Measurements from ENCODE around the gene FAM114A1.

FAM114A1 gene

DNA sequence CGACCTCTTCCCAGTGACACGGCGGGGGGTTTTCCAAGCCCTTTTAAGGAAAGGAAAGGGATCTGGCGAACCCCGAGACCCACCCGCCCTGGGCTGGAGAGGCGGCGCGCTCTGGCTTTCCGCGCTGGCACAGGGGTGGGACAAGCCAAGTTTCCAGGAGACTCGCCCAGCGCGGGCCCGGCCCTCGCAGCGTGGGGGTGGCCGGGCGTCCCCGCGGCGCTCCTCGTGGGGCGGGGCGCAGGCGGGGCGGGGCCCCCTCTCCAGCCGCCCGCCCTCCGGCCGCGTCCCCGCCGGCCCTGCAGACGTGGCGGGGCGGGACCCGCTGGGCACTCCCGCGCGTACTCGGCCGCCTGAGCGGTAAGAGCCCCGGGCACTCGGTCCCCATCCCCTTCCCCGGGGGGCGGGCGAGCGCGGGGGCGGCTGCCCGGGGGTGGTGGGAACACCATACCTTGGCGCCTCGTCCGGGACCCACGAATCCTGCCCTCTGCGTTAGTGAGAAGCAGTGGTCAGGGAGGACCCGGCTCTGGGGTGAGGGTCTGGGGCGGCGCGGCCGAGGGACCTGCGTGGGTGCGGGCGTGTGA, at the start of gene FAM114A1:
TSS of gene FAM114A1 (plus strand) at position 329 of the 581 bp plus-strand sequence. CDS start 10,273 bp downstream, outside the sequence.
- DNase-seq (ENCODE audit: low spot score), result peak; percentile 98

DNA sequence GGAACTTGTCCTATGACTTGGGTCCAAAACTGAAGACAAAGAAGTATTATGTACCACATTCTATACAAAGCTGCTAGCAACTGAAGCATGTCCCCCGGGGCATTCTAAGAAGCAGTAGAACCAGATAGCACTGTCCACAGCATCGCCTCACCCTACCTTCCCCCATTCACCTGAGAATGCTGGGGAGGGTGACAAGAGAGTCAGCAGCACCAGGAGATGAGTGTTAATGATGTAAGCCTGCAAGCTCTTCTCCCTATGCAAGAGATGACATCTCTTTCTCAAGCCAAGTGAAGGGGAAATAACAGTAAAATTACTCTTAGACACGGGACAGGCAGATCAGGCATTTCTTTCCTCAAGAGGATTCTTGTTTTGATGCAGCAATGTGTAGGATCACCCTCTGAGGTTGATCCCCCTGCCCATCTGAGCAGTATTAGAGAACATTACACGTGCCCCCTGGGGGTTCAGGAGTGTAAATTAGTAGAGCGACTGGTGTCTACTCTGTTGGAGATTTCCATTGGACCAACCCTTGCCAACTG, 49.1 kb upstream of the FAM114A1 start:
- DNase-seq (ENCODE audit: low spot score), result no peak

DNA sequence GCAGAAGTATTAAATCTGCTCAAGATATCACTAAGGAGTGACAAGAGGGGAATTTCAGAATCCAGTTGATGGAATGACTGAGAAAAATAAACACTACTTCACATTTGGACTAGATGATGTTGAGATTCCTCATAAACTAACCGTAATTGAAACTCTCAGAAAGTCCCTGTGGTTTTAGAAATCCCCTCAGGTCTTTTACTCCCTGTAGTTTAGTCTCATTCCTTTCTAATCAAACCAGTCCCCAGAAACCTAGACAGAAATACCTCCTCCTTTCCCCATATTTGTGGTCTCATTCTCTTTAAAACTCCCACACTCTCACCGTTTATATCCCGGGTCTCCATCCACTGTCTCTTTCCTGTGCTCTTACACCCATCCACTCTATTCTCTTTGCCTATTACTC, 48.0 kb upstream of the FAM114A1 start:
- no peak for DNase-seq (ENCODE audit: low spot score)

DNA sequence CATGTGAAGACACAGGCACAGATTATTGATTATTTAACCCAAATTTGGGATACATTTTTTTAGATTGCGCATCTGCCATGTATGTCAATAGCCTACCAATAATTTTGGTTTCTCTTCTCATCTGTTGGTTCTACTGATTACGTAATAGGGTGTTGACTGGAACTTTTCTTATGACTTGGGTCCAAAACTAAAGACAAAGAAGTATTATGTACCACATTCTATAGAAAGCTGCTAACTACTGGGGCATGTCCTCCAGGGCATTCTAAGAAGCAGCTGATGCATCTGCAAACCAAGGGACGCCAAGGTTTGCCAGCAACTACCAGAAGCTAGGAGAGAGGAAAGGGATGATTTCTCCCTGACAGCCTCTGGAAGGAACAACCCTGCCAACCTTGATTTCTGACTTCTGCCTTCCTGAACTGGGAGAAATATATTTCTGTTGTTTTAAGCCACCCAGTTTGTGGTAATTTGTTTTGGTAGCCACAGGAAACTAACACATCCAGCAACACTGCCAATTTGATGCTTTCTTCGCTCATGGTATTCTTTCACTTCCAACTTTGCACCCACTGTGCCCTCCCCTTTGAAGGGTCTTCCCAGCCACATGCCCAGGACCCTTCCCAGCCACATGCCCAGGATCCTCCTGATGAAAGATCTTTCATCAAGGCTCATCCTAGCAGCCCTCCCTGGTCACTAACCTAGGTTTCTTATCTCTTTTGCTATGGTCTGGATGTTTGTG, 47.1 kb upstream of the FAM114A1 start:
- no peak for DNase-seq (ENCODE audit: low spot score)

DNA sequence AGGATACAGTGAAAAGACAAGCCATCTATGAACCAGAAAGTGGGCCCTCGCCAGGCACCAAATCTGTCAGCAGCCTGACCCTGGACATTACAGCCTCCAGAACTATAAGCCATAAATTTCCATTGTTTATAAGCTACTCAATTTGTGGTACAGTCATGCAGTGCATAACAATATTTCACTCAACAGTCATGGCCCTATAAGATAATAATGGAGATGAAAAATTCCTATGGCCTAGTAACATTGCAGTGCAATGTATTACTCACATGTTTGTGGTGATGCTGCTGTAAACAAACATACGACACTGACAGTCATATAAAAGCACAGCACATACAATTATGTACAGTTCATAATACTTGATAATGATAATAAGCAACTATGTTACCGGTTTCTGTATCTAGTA, 45.9 kb upstream of the FAM114A1 start:
- no peak for DNase-seq (ENCODE audit: low spot score)

DNA sequence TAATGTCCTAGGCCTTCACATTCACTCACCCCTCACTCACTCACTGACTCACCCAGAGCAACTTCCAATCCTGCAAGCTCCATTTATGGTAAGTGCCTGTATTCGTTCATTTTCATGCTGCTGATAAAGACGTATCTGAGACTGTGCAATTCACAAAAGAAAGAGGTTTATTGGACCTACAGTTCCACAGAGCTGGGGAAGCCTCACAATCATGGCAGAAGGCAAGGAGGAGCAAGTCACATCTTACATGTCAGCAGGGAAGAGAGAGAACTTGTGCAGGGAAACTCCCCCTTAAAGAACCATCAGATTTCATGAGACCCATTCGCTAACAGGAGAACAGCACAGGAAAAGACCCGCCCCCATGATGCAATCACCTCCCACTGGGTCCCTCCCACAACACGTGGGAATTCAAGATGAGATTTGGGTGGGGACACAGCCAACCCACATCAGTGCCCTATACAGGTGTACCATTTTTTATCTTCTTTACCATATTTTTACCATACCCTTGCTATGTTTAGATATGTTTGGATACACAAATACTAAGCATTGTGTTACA, 44.8 kb upstream of the FAM114A1 start:
- DNase-seq (ENCODE audit: low spot score), result no peak

DNA sequence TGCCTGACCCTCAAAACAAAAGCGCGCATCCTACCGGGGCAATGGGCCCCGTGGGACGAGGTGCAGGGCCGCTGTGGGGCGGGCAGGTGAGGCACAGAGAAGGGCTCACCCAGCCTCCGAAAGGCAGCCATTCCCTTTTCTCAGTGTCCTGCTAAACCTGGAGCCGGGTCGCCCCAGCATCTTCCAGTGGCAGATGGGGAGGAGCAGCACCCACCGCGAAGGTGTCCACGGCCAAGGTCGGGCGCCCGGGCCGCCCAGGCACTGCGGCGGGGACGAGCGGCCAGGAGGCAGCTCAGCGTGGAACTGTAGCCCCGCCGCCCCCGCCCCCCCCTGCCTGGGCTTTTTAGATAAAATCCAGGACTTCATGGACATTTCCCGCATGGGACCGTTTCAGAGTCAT, 43.8 kb upstream of the FAM114A1 start:
- no peak for DNase-seq (ENCODE audit: low spot score)

DNA sequence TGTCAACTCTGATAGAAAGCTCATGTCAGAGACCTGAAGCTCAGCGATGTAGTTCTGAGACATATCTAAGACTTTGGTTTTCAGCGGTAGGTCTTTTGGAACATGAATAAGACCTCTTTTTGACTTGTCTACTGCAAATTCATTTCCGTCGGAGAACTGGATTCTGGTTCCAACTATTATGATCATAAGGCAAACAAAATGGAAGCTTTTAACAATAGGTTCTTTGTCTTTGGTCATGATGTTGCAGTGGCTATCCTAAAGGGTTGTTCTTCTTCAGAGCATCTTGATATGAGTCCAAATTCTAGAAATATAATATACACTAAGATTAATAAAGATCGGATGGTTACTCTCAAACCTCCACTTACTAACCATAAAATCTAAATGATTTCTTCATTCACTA, 38.4 kb upstream of the FAM114A1 start:
- no peak for DNase-seq (ENCODE audit: low spot score)

DNA sequence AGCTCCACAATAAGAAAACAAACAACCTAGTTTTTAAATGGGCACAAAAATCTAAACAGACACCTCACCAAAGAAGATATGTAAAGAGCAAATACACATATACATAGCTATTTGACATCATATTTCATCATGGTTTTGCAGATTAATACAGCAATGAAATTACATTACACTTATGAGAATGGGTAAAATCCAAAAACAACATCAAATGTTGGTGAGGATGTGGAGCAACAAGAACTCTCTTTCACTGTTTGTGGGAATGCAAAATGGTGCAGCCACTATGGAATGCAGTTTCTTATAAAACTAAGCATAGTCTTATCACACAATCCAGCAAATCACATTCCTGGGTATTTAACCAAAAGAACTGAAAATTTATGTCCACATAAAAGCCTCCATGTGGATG, 36.0 kb upstream of the FAM114A1 start:
- no peak for DNase-seq (ENCODE audit: low spot score)

DNA sequence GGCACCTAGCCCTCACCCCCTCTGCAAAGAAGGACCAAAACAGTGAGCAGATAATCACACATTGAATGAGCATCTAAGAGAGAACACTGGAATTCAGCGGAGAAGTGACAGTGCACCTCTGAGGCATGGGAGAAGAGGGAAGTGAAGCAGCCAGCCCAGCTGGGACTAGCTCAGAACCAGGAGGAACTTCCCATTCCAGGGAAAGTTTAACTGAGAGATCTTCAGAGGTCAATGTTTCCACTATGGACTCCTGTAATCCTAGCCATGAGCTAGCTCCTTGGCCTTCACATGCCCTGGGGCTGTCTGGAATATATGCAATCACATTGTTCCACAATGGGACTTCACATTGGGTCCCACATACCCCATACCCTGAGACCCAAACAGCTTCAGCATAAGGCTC, 35.4 kb upstream of the FAM114A1 start:
- no peak for DNase-seq (ENCODE audit: low spot score)

DNA sequence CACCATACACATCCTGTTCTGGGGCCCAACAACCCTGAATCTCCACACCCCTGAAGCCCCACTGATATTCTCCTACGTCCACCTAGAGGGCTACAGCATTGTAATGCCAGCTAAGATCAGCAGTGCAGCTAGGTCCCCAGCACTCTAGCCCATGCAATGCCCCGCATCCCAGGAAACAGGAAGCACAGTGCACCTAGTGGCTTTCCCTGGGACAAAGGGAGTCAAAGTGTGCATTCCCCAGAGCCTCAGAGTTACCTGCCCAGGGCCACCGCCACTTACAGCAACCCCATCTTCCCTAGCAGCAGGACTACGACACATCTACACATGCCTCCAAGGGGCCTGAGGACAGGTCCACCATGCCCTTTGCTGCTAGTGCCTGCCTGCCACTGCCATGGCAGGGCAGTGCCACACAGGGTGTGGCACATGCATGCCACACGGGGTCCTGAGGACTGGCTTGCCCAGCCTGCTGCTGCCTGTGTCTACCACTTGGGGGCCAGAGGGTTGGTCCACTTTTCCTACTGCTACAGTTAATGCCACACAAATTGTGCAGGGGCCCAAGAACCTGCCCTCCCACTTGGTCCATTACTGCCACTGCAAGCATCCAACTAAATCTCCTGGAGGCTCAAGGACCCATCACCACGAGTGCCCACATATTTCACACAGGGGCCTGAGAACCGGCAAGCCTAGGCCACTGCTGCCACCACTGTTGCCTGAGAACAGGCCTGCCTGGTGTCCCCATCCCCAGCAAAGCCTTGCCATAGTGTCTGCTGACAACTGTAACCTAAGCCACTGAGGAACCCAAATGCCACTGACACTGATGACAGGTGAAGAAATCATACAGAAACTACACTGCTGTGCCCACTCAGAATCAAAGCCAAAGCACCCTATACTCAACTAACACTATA, 34.7 kb upstream of the FAM114A1 start:
- no peak for DNase-seq (ENCODE audit: low spot score)

DNA sequence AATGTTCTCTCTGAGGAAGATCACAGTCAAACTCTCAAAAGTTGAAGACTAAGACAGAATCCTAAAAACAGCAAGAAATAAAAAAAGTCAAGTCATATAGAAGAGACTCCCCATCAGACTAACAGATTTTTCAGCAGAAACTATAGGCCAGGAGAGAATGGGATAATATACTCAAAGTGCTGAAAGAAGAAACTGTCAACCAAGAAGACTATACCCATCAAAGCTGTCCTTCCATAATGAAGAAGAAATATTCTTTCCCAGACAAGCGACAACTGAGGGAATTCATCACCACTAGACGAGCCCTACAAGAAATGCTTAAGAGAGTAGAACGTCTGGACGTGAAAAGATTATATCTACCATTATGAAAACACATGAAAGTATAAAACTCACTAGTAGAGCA, 33.0 kb upstream of the FAM114A1 start:
- DNase-seq (ENCODE audit: low spot score), result no peak

DNA sequence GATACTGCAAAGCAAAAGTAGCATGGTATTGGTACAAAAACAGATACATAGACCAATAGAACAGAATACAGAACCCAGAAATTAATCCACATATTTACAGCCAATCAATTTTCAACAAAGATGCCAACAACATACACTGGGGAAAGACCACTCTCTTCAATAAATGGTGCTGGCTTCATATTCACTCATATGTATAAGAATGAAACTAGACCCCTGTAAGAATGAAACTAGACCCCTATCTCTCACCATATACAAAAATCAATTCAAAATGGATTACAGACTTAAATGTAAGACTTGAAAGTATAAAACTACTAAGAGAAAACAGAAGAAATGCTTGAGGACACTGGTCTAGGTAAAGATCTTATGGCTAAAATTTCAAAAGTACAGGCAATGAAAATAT, 30.3 kb upstream of the FAM114A1 start:
- no peak for DNase-seq (ENCODE audit: low spot score)

DNA sequence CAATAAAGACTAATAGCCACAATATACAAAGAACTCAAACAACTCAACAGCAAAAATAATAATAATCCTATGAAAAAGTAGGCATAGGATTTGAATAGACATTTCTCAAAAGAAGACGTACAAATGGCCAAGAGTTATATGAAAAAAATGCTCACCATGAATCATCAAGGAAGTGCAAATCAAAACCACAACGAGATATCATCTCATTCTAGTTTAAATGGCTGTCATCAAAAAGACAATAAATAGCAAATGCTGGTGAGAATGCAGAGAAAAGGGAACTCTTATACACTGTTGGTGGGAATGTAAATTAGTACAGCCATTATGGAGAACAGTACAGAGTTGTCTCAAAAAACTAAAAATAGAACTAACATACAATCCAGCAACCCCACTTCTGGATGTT, 29.8 kb upstream of the FAM114A1 start:
- DNase-seq (ENCODE audit: low spot score), result no peak

DNA sequence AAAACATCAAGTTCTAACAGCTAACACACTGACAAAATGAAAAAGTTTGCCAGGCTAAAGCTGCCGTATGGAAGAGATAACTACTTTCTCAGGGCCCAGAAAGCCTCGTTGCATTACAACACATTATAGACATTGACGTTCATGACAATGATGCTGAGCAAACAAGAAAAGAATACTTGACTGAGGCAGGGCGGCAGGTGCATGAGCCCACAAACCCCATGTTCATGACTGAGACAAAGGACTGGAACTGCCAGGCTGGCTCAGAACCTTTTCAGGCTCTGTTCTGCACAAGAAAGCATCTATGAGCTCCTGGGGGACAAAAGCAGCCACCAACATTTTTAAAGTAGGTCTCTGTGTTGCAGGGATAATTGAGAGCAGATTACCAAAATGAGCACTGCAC, 24.6 kb upstream of the FAM114A1 start:
- no peak for DNase-seq (ENCODE audit: low spot score)

DNA sequence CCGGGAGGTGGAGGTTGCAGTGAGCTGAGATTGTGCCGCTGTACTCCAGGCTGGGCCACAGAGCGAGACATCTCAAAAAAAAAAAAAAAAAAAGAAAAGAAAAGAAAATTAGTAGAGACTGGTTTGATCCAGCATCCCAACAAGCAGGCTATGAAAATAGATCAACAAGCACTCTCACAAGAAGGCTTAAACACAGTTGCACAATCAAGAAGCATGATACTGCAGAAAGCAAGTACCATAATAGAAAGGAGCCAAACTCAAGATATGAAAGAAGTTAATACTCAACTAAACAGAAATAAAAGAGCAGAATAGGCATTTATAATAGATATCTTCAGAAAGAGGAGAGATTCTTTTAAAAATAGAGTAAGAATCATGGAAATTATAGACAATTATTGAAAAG, 21.6 kb upstream of the FAM114A1 start:
- DNase-seq (ENCODE audit: low spot score), result no peak

DNA sequence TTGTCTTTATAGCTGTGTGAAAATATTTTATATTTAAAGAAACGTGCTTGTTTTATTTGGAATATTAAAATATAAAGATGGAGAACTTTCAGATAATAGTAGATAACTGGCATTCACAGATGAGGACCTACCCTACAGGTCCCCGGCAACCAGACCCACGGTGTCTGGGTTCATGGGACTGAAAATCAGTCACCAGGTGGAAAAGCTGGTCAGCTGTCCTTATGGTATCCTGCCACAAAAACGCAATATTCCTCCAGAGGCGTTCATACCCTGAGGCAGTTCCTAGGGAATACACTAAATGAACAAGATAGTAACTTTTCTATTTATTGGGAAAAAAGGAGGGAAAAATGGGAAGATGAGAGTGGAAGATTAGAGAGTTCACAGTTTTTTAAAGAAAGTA, 12.1 kb upstream of the FAM114A1 start:
- DNase-seq (ENCODE audit: low spot score), result no peak

DNA sequence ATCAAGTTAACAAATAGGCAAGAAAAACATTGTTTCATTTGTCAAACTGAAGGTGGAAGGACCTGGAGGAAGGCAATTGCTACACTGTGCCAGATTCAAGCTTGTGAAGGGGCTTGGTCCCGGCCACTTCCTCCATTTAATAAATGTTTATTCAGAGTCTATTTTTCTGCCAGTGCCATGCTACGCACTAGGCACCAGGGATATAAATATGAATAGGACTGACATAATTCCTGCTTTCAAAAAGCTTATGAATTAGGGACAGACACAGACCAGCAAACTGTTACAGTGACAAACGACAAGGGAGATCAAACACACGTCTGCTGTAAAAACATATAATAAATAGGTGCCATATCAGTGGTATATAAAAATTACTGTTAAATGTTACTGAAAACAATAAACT, 11.6 kb upstream of the FAM114A1 start:
- DNase-seq (ENCODE audit: low spot score), result no peak

DNA sequence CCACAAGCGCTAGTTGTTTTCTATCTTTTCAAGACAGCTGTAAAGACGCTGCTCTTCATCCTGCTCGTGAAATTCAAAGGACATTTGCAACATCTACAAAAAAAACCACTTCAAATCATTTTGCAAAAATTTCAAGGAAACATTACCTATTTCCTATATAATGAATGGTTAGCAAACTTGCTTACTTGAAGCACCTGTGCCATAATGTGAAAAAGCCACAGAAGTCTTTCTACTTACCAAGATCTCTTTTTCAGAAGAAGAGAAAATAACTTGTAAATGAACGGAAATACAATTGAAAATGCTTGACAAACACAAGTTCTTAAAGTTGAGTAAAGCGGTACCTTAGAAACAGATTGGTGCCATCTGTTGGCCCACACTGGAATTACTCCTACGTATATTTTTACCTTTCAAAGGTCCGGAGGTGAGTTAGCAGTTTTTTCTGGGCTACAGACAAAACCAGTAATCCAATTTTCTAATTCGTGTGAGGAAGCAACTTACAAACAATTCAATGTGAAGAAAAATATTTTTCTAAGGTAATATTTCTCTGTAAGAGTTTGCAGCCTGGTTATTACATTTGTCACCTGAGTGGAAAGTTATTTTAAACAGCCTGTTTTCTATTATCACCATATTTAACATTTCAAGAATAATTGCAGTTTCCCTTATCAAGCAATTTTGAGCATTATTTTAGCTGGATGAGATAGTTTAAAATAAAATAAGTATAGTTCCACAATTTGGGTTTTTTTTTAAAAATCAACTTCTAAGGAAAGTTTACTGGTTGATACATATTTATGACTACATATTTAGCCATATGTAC, 10.9 kb upstream of the FAM114A1 start, which contains the start of gene TLR6:
TSS of gene TLR6 (minus strand) at position 294 of the 814 bp plus-strand sequence. CDS start 27,344 bp downstream, outside the sequence.
- no peak for DNase-seq (ENCODE audit: low spot score)

DNA sequence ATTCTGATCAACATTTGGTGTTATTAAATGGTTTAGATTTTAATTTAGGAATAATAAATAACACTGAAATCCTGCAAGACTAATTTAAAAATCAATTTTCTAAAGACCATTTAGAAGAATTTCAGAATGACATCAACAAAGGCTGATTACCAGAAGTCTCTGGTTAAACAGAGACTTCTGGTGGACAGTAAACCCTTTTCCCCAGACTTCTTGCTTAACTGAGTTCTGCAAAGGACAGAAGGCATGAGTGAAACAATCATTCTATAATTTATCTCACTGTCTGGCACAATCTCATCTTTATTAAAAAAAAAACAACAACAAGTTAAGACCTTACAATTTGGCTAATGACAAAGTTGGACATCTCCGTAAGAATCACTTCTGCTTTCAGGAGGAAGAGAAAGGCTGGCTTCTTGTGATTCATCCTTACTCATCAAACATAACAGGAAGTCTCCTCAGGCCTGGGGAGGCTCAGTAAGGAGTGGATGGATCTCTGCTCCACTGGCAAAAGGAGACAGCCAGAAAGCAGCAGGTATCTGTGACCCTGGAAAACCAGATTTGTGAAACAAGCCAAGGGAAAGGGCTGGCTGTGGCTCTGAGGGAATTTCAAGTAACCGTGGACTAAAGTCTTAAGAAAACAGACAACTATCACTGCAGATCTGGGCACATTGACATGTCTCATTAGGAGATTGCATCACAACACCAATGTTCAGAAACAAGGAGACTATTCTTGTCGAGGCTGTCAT, 10.1 kb upstream of the FAM114A1 start:
- DNase-seq (ENCODE audit: low spot score), result peak; percentile 75

DNA sequence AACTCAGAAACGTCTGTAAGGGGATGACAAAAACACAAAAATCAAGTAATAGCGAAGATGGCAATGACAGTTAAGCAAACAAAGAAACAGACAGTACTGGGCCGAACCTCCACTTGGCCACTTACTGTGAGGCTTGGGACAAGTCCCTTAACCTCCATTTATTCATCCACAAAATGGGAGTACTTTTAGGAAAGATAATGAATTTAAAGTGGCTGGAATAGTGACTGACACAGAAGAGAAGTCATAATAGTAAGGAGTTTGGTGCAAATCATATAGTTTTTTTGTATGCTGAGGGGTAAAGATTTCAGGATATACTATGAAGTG, 9.5 kb upstream of the FAM114A1 start:
- no peak for DNase-seq (ENCODE audit: low spot score)
